B cell (primary cell): ENCODE results near the gene DTWD2. TPM values are rescaled to one million over a fixed set of nuclear protein-coding genes. Genes with fewer than 3 reads are reported as not detected.

Experiments used
- ATAC-seq: fragments of 200-7000 bp; cut with Tn5 transposase; one replicate; pipeline ENCODE4 v1.10.0; 2021; ENCODE audit warnings: low read depth, mild to moderate bottlenecking, moderate number of reproducible peaks, moderate library complexity
- CTCF ChIA-PET: fragments of 350-600 bp; sonication (Branson Sonifier 250); formaldehyde crosslinking; loops from one replicate; lab custom pipeline; 2021; ENCODE audit warnings: antibody characterized with exemption, inconsistent platforms; lab: Charles Lee
- POLR2A ChIA-PET: fragments of 350-600 bp; sonication (Branson Sonifier 250); formaldehyde crosslinking; loops from one replicate; lab custom pipeline; 2021; ENCODE audit warnings: antibody characterized with exemption; lab: Charles Lee
- DNase-seq: peaks from one replicate; pipeline ENCODE4 v3.0.0; 2013
- H2AFZ ChIP-seq: 2 replicates; pipeline ENCODE4 v1.6.1; 2012; ENCODE audit warnings: mild to moderate bottlenecking, low read depth, low read length; ENCODE audit not compliant: insufficient read depth, poor library complexity, severe bottlenecking
- H3K27ac ChIP-seq, 2 donors: 1 replicate in 1 of 2; 2 replicates in 1 of 2; pipeline ENCODE4 v1.5.1; 2012 to 2013; ENCODE audit warnings: low read length in 2 of 2, mild to moderate bottlenecking in 2 of 2, moderate library complexity in 1 of 2
- H3K27me3 ChIP-seq, 4 experiments: fragments of 200-600 bp in 1 of 4; sonication (generic) in 1 of 4; replicated peaks in 1 of 4; 1 replicate in 2 of 4; 2 replicates in 2 of 4; pipeline versions ENCODE4 v1.6.1 to v1.7.0; 2013 to 2016; ENCODE audit warnings: low read length in 3 of 4, mild to moderate bottlenecking in 2 of 4, mixed read lengths in 1 of 4, moderate library complexity in 1 of 4; ENCODE audit not compliant: insufficient read depth in 4 of 4, control insufficient read depth in 3 of 4; ENCODE audit errors: control extremely low read depth in 1 of 4
- H3K36me3 ChIP-seq, 2 experiments: replicated peaks in 1 of 2; 1 replicate in 1 of 2; 2 replicates in 1 of 2; pipeline versions ENCODE4 v1.6.1 to v1.7.1; 2013; ENCODE audit warnings: low read length in 1 of 2; ENCODE audit not compliant: insufficient read depth in 2 of 2, control insufficient read depth in 1 of 2; ENCODE audit errors: control extremely low read depth in 1 of 2, extremely low read depth in 1 of 2
- H3K4me1 ChIP-seq, 2 donors: fragments of 200-600 bp in 1 of 2; sonication (generic) in 1 of 2; 1 replicate in 1 of 2; 2 replicates in 1 of 2; pipeline versions ENCODE4 v1.5.1 to v1.6.1; 2013 to 2017; ENCODE audit warnings: low read length in 2 of 2; ENCODE audit not compliant: control insufficient read depth in 2 of 2, insufficient read depth in 2 of 2
- H3K4me2 ChIP-seq: replicated peaks from 2 replicates; pipeline ENCODE3; 2012; ENCODE audit warnings: mild to moderate bottlenecking, low read depth, low read length; ENCODE audit not compliant: poor library complexity, severe bottlenecking
- H3K4me3 ChIP-seq, 5 experiments: fragments of 200-600 bp in 1 of 5; sonication (generic) in 1 of 5; 1 replicate in 3 of 5; 2 replicates in 2 of 5; pipeline versions ENCODE4 v1.5.1 to v1.7.0; 2011 to 2016; ENCODE audit warnings: low read length in 4 of 5, mild to moderate bottlenecking in 4 of 5, low read depth in 2 of 5, control low read depth in 1 of 5, moderate library complexity in 1 of 5; ENCODE audit not compliant: insufficient read depth in 1 of 5; ENCODE audit errors: control extremely low read depth in 1 of 5, extremely low read depth in 1 of 5
- H3K79me2 ChIP-seq: fragments of 200-600 bp; sonication (generic); one replicate; pipeline ENCODE4 v1.6.0; 2016; ENCODE audit warnings: low read length; ENCODE audit not compliant: control insufficient read depth, insufficient read depth
- H3K9ac ChIP-seq: fragments of 200-600 bp; sonication (generic); 2 replicates; pipeline ENCODE4 v1.6.1; 2017; ENCODE audit warnings: mild to moderate bottlenecking, low read length, moderate library complexity
- H3K9me3 ChIP-seq, 3 donors: one replicate each; pipeline versions ENCODE4 v1.6.1 to v1.7.1; 2013; ENCODE audit warnings: low read length in 2 of 3; ENCODE audit not compliant: control insufficient read depth in 2 of 3, insufficient read depth in 1 of 3; ENCODE audit errors: control extremely low read depth in 1 of 3
- H4K20me1 ChIP-seq: 2 replicates; pipeline ENCODE4 v1.6.0; 2012; ENCODE audit warnings: mild to moderate bottlenecking, low read length; ENCODE audit not compliant: insufficient read depth, control insufficient read depth, poor library complexity, severe bottlenecking
- H3K27ac Mint-ChIP-seq: one replicate; pipeline ENCODE4 v1.8.0; 2021; ENCODE audit warnings: mixed read lengths
- H3K27me3 Mint-ChIP-seq: one replicate; pipeline ENCODE4 v1.8.0; 2021; ENCODE audit warnings: mixed read lengths
- H3K4me1 Mint-ChIP-seq: one replicate; pipeline ENCODE4 v1.8.0; 2021; ENCODE audit warnings: mixed read lengths
- H3K4me3 Mint-ChIP-seq: one replicate; pipeline ENCODE4 v1.8.0; 2021; ENCODE audit warnings: mixed read lengths
- H3K9me3 Mint-ChIP-seq: one replicate; pipeline ENCODE4 v1.8.0; 2022; ENCODE audit warnings: mixed read lengths; ENCODE audit not compliant: insufficient read depth
- EZH2 ChIP-seq: IDR thresholded peaks from 2 replicates; pipeline ENCODE4 v1.6.1; 2012; ENCODE audit warnings: borderline replicate concordance, low read depth, mild to moderate bottlenecking, moderate library complexity, low read length; ENCODE audit not compliant: insufficient read depth, poor library complexity, severe bottlenecking
- WGBS: methylation state at CpG from one replicate; pipeline ENCODE4 v1.1.5; 2013; ENCODE audit warnings: missing lambda C conversion rate; ENCODE audit not compliant: insufficient coverage; 5-methylcytosine and 5-hydroxymethylcytosine counted together
- intact Hi-C: fragments of 100-400 bp; cut with micrococcal nuclease; formaldehyde crosslinking; loops from one replicate; pipeline ENCODE4 v1.10.0; 2022
- polyA plus RNA-seq: library from polyadenylated mRNA; depleted of rRNA; stranded (reverse); fragments of >200 nt; gene quantifications from 2 replicates; pipeline ENCODE4 v1.2.3, GENCODE V29; 2012
- total RNA-seq, 2 donors: library from RNA; stranded (reverse); fragments of 120-200 nt in 1 of 2; gene quantifications; 1 replicate in 1 of 2; 2 replicates in 1 of 2; pipeline versions ENCODE4 v1.2.3 to v1.2.4, GENCODE V29; 2013 to 2022
- TF ChIP-seq, protein P1 (sequence below): fragments of 200-600 bp; IDR thresholded peaks from one replicate; pipeline ENCODE4 v1.8.0; 2022; ENCODE audit warnings: antibody characterized with exemption, mild to moderate bottlenecking

DTWD2 gene
- total and polyA plus RNA-seq, 2 donors (not counting 1 experiment from before 2014, with no cell fraction given), result 3.7 to 6.0 TPM

DNA sequence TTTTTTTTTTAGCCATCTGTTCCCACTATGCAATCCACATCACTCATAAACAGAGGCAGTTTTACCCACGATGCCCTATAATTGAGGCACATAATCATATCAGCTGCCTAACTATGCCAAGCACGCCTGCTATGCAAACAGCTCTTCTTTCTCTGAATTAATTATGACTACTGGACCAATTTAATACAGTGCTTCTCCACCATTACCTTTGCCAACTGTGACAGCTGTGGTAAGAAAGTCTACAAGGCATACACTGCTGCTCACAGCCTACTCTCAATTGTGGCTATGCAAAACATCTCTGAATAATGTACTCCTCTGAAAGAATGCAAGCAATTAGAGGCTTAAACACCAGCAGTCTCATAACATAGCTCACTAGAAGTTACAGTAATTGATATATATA is 97.1 kb downstream of the DTWD2 start:
- POLR2A ChIA-PET, result no interaction called here

DNA sequence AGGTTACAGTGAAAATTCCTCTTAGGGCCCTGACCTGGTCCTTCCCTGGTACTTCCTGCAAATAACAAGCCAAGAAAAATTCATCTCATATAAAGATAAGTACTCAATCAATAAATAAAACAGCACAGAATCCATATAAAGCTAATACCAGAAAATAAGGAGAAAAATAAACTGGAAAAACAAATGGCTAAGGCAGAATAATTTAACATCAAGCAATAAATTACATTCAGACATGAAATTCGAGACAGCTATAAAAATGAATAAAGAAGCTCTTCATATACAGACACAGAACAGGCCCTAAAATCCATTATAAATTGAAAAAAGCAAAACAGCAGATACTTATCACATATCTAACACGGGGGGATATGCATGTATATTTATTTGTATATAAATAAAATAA is 99.2 kb downstream of the DTWD2 start:
- POLR2A ChIA-PET, result no interaction called here

More for the DNA sequence above, 97.1 kb downstream of the DTWD2 start:
- Histone ChIP-seq H3K4me2 (no peak overlapping the region), H3K27ac (no peak overlapping the region), H3K4me3 (no peak overlapping the region), H2AFZ (no peak overlapping the region), H3K4me1 (no peaks in the 10 kb centered on the region), H3K36me3 (peaks cover 0 to 1% of the 10 kb centered on the region in 2 experiments), H3K9me3 (no peaks in the 10 kb centered on the region), H3K79me2 (no peaks in the 10 kb centered on the region), H3K9ac (no peak overlapping the region), H3K27me3 (no peaks in the 10 kb centered on the region), H4K20me1 (no peaks in the 10 kb centered on the region)
- CTCF ChIA-PET, result interaction anchor here (0.7 kb wide), 1 partner anchor 48 kb away, joined by 3 read pairs; no protein-coding TSS in a partner anchor
- ATAC-seq (no peak), DNase-seq (no peak)
- Mint-ChIP-seq H3K27ac (no peak overlapping the region), H3K4me3 (no peak overlapping the region), H3K27me3 (no peaks in the 10 kb centered on the region), H3K4me1 (no peaks in the 10 kb centered on the region), H3K9me3 (no peaks in the 10 kb centered on the region)
- intact Hi-C loops, result no loop called here
- no peak for TF ChIP-seq EZH2
- TF ChIP-seq, protein P1, sequence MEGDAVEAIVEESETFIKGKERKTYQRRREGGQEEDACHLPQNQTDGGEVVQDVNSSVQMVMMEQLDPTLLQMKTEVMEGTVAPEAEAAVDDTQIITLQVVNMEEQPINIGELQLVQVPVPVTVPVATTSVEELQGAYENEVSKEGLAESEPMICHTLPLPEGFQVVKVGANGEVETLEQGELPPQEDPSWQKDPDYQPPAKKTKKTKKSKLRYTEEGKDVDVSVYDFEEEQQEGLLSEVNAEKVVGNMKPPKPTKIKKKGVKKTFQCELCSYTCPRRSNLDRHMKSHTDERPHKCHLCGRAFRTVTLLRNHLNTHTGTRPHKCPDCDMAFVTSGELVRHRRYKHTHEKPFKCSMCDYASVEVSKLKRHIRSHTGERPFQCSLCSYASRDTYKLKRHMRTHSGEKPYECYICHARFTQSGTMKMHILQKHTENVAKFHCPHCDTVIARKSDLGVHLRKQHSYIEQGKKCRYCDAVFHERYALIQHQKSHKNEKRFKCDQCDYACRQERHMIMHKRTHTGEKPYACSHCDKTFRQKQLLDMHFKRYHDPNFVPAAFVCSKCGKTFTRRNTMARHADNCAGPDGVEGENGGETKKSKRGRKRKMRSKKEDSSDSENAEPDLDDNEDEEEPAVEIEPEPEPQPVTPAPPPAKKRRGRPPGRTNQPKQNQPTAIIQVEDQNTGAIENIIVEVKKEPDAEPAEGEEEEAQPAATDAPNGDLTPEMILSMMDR, result no peak
- 90% methylated on average over 2 of the region's 2 CpGs for WGBS

More for the DNA sequence above, 99.2 kb downstream of the DTWD2 start:
- TF ChIP-seq, protein P1, result no peak
- no peak for TF ChIP-seq EZH2
- CTCF ChIA-PET, result no interaction called here
- H3K4me2 ChIP-seq, result no peak overlapping the region
- no peaks in the 10 kb centered on the region for H3K9me3 ChIP-seq
- H3K27ac ChIP-seq, result no peak overlapping the region
- Mint-ChIP-seq H3K27ac (no peak overlapping the region), H3K4me1 (no peaks in the 10 kb centered on the region), H3K27me3 (no peaks in the 10 kb centered on the region), H3K9me3 (no peaks in the 10 kb centered on the region), H3K4me3 (no peak overlapping the region)
- no peaks in the 10 kb centered on the region for H3K4me1 ChIP-seq
- peaks cover 0 to 1% of the 10 kb centered on the region in 2 experiments for H3K36me3 ChIP-seq
- H3K79me2 ChIP-seq, result no peaks in the 10 kb centered on the region
- H4K20me1 ChIP-seq, result no peaks in the 10 kb centered on the region
- no peak overlapping the region for H3K9ac ChIP-seq
- no peak overlapping the region for H2AFZ ChIP-seq
- ATAC-seq (no peak), DNase-seq (no peak)
- no peak overlapping the region for H3K4me3 ChIP-seq
- H3K27me3 ChIP-seq, result no peaks in the 10 kb centered on the region
- intact Hi-C loops, result no loop called here
- no CpG with 5 or more reads among the region's 2 CpGs for WGBS
